Ovary (tissue), 9 donors: ENCODE data around the gene SETD2. TPM values are rescaled to one million over a fixed set of nuclear protein-coding genes. Genes with fewer than 3 reads are reported as not detected.
"Not testable (repeated sequence)": the region's sequence is repeated elsewhere in the genome, so short reads cannot be mapped to it uniquely, and the experiment has no call there.

Source experiments
- DNase-seq, 5 donors: peaks; one replicate each; pipeline ENCODE4 v3.0.0-alpha.2; 2019 to 2020
- H3K27ac ChIP-seq, 2 donors: fragments of 200-600 bp; one replicate each; pipeline versions ENCODE4 v1.5.1 to v1.8.0; 2019 to 2022
- H3K27me3 ChIP-seq: fragments of 200-600 bp; one replicate; pipeline ENCODE4 v1.8.0; 2022
- H3K36me3 ChIP-seq: fragments of 200-600 bp; sonication (generic); one replicate; pipeline ENCODE4 v1.5.1; 2019
- H3K4me1 ChIP-seq: one replicate; pipeline ENCODE4 v1.8.1; 2013; ENCODE audit warnings: mild to moderate bottlenecking, moderate library complexity; ENCODE audit not compliant: insufficient read depth
- H3K4me3 ChIP-seq: fragments of 200-600 bp; sonication (generic); one replicate; pipeline ENCODE4 v1.5.1; 2017
- H3K9me3 ChIP-seq, 2 donors: fragments of 200-600 bp in 1 of 2; sonication (generic) in 1 of 2; one replicate each; pipeline versions ENCODE4 v1.5.1 to v1.8.1; 2013 to 2019; ENCODE audit warnings: mild to moderate bottlenecking in 1 of 2, moderate library complexity in 1 of 2
- EP300 ChIP-seq: sonication (generic); formaldehyde crosslinking; IDR thresholded peaks from one replicate; pipeline ENCODE4 v1.6.1; 2017; ENCODE audit warnings: antibody characterized with exemption
- POLR2A ChIP-seq: fragments of 450-650 bp; IDR thresholded peaks from one replicate; pipeline ENCODE4 v1.6.1; 2017; ENCODE audit warnings: antibody characterized with exemption, mild to moderate bottlenecking, moderate library complexity
- WGBS, 3 donors: extraction: QIAGEN DNeasy Blood & Tissue Kit in 1 of 3; methylation state at CpG; one replicate each; pipeline versions ENCODE4 v1.1.5 to v1.1.7; 2013 to 2017; 5-methylcytosine and 5-hydroxymethylcytosine counted together
- intact Hi-C, 4 donors: fragments of 100-400 bp; cut with DNase I; formaldehyde crosslinking; loops; one replicate each; pipeline versions ENCODE4 v1.11.0 to v1.15.1; 2022 to 2023
- polyA plus RNA-seq, 2 donors: library from polyadenylated mRNA; stranded (reverse); fragments of 200-250 nt in 1 of 2; fragments of 350-450 nt in 1 of 2; fragmentation: Illumina TruSeq in 1 of 2; extraction: RNeasy Lipid Tissue Mini Kit (QIAGEN cat#74804) in 1 of 2; gene quantifications; one replicate each; pipeline ENCODE4 v1.2.3, GENCODE V29; 2013 to 2014
- total RNA-seq, 7 donors: library from RNA; depleted of rRNA in 2 of 7; stranded (reverse); fragments of >200 nt in 2 of 7; fragmentation: NEBNext Ultra II Directional in 3 of 7; extraction: Animal tissue kit (Norgen Biotek cat#: 25700) in 3 of 7; gene quantifications; one replicate each; pipeline versions ENCODE4 v1.1.0 to v1.2.4, GENCODE V29; 2016 to 2023
- TF ChIP-seq, protein P1 (sequence below), 3 donors: fragments of 450-650 bp in 2 of 3; fragments of 200-600 bp in 1 of 3; IDR thresholded peaks; one replicate each; pipeline versions ENCODE4 v1.5.1 to v1.8.0; 2016 to 2022; ENCODE audit warnings: antibody characterized with exemption in 3 of 3, mild to moderate bottlenecking in 1 of 3
- donor health status: DM: no; HTN: no; CAD: no; lungs with moderate emphysema.
- donor health status: DM: no; HTN: no; CAD: no.
- donor health status: Bipolar disorder and iron deficiency.
- donor health status: DM: yes; HTN: yes; CAD: no.
- donor health status: DM: no; HTN: no; CAD: no.
- donor health status: DM: yes; HTN: yes; CAD: no.

Gene SETD2
- total and polyA plus RNA-seq, 9 donors = 22.9 to 62.9 (median 49.2) TPM

DNA sequence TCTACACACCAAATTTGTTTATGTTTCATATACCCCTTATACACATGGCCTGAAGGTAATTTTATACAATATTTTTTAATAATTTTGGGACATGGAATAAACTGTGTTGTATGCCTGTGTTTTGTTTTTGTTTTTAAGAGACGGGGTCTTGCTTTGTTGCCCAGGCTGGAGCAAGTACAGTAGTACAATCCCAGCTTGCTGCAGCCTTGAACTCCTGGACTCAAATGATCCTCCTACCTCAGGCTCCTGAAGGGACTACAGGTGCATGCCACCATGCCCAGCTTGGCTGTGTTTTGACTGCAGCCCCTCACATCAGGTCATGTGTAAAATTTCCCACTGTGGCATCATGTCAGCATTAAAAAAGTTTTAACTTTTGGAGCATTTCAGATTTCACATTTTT, 18.6 kb downstream of the SETD2 start:
- 66 to 88% (median 81%) methylated on average over 1 of the region's 1 CpG for WGBS, 3 donors
- intact Hi-C loops = no loop called here
- no peaks in the 10 kb centered on the region for H3K36me3 ChIP-seq
- H3K4me3 ChIP-seq = no peak overlapping the region
- no peak for DNase-seq
- peaks cover 12% of the 10 kb centered on the region for H3K4me1 ChIP-seq
- no peaks in the 10 kb centered on the region for H3K27me3 ChIP-seq
- TF ChIP-seq POLR2A (no peak), EP300 (no peak)
- TF ChIP-seq, protein P1, sequence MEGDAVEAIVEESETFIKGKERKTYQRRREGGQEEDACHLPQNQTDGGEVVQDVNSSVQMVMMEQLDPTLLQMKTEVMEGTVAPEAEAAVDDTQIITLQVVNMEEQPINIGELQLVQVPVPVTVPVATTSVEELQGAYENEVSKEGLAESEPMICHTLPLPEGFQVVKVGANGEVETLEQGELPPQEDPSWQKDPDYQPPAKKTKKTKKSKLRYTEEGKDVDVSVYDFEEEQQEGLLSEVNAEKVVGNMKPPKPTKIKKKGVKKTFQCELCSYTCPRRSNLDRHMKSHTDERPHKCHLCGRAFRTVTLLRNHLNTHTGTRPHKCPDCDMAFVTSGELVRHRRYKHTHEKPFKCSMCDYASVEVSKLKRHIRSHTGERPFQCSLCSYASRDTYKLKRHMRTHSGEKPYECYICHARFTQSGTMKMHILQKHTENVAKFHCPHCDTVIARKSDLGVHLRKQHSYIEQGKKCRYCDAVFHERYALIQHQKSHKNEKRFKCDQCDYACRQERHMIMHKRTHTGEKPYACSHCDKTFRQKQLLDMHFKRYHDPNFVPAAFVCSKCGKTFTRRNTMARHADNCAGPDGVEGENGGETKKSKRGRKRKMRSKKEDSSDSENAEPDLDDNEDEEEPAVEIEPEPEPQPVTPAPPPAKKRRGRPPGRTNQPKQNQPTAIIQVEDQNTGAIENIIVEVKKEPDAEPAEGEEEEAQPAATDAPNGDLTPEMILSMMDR (IDR thresholded peaks at IDR 0.05) = no peak
- H3K27ac ChIP-seq = no peak overlapping the region
- no peaks in the 10 kb centered on the region for H3K9me3 ChIP-seq

DNA sequence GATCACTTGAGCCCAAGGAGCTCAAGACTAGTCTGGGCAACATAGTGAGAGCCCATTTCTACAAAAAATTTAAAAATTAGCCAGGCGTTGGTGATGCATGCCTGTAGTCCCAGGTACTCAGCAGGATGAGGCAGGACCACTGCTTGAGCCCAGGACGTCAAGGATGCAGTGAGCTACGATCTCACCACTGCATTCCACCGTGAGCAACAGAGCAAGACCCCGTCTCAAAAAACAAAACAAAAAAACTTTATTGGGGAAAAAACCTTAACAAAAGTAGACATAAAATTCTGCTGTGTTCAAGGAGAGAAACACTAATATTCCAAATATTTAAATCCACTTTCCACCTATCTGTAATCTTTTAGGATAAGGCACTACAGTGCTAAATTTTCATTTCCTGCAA, 20.8 kb downstream of the SETD2 start:
- H3K27me3 ChIP-seq = no peaks in the 10 kb centered on the region
- WGBS, 3 donors = 77 to 89% (median 83%) methylated on average over 5 of the region's 5 CpGs

DNA sequence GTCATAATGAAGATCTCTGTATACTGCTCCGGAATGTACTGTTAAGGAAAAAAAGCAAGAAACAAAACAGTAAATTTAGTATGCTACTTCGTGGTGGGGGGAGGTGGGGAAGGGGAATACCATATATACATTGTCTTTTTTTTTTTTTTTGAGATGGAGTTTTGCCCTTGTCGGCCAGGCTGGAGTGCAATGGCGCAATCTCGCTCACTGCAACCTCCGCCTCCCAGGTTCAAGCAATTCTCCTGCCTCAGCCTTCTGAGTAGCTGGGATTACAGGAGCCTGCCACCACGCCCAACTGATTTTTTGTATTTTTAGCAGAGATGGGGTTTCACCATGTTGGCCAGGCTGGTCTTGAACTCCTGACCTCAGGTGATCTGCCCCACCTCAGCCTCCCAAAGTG, 21.4 kb downstream of the SETD2 start:
- H3K36me3 ChIP-seq, H3K9me3 ChIP-seq, H3K4me1 ChIP-seq, H3K4me3 ChIP-seq, intact Hi-C loops, DNase-seq, H3K27ac ChIP-seq, H3K27me3 ChIP-seq: not testable (repeated sequence)
- WGBS, 3 donors = 82 to 90% (median 85%) methylated on average over 7 of the region's 7 CpGs

More for the DNA sequence above, 20.8 kb downstream of the SETD2 start:
- H3K9me3 ChIP-seq = no peaks in the 10 kb centered on the region
- no peak overlapping the region for H3K4me3 ChIP-seq
- intact Hi-C loops = no loop called here
- DNase-seq = no peak
- no peak overlapping the region for H3K27ac ChIP-seq
- H3K36me3 ChIP-seq = no peaks in the 10 kb centered on the region
- H3K4me1 ChIP-seq = peaks cover 9% of the 10 kb centered on the region
- TF ChIP-seq POLR2A (no peak), EP300 (no peak)

DNA sequence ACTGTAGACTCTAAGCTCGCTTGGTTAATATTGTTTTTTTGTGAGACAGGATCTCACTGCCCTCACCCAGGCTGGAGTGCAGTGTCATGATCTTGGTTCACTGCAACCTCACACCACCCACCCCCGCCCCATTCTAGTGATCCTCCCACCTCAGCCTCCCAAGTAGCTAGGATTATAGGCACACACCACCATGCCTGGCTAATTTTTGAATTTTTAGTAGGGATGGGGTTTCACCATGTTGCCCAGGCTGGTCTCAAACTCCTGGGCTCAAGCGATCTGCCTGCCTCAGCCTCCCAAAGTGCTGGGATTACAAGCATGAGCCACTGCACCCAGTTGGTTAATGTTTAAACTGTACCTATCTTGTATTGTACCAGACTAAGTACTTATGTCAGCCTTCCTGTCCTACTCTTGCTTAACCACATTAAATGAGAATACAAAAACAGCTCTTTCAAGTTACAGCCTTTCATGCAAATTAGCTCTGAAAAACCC, 22.9 kb downstream of the SETD2 start:
- DNase-seq, H3K9me3 ChIP-seq, H3K27ac ChIP-seq, H3K36me3 ChIP-seq, intact Hi-C loops, H3K4me3 ChIP-seq, H3K27me3 ChIP-seq: not testable (repeated sequence)
- WGBS, 3 donors = 82 to 91% (median 86%) methylated on average over 3 of the region's 3 CpGs
- H3K4me1 ChIP-seq = peaks cover 12% of the 10 kb centered on the region

DNA sequence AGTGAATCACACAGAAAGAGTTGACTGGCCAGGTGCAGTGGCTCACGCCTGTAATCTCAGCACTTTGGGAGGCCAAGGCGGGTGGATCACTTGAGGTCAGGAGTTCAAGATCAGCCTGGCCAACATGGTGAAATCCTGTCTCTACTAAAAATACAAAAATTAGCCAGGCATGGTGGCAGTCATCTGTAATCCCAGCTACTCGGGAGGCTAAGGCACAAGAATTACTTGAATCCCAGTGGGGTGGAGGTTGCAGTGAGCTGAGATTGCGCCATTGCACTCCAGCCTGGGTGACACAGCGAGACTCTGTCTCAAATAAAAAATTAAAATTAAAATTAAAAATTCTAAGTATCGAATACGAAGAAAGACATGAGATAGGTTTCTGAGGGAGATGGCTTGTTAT, 23.4 kb downstream of the SETD2 start:
- DNase-seq, H3K27ac ChIP-seq, H3K4me3 ChIP-seq, H3K36me3 ChIP-seq, H3K27me3 ChIP-seq, intact Hi-C loops, H3K9me3 ChIP-seq: not testable (repeated sequence)
- peaks cover 12% of the 10 kb centered on the region for H3K4me1 ChIP-seq
- WGBS, 3 donors = 68 to 72% (median 71%) methylated on average over 7 of the region's 7 CpGs

DNA sequence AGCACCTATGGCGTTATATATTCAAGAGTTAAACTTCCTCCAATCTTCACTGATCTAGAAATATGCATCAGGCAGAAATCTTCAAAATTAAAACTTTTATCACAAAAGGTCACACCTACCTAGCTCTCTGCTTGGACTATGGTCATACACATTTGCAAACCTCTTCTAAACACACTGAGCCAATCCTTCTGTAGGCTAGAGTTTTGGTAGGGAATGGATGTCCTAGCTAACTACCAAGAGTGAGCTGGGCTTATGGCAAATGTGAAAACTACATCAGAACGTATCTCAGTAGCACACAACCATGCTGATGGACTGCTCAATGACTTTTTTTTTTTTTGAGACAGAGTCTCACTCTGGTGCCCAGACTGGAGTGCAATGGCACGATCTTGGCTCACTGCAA, 29.6 kb downstream of the SETD2 start:
- peaks cover 8% of the 10 kb centered on the region for H3K4me1 ChIP-seq
- intact Hi-C loops = no loop called here
- no peak overlapping the region for H3K27ac ChIP-seq

DNA sequence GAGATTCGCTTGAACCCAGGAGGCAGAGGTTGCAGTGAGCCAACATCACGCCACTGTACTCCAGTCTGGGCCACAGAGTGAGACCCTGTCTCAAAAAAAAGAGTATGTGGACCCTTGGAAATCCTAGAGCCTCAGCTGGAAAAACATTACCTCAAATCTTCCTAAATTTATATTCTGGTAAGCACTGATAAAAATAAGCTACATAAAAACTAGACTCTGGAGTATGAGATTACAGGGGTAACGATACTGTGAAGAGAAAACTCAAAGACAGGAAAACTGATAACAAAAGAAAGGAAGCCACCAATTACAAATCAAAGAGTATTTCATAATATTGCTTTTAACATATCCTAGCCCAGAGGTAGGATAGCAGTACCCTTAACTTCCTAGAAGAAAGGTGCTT, 30.3 kb downstream of the SETD2 start:
- Histone ChIP-seq H3K4me3 (no peak overlapping the region), H3K9me3 (no peaks in the 10 kb centered on the region), H3K27ac (no peak overlapping the region), H3K36me3 (no peaks in the 10 kb centered on the region), H3K27me3 (no peaks in the 10 kb centered on the region), H3K4me1 (peaks cover 8% of the 10 kb centered on the region)
- no peak for DNase-seq
- intact Hi-C loops = no loop called here
- TF ChIP-seq, protein P1 (IDR thresholded peaks at IDR 0.05) = no peak
- TF ChIP-seq POLR2A (no peak), EP300 (no peak)
- 66 to 87% (median 85%) methylated on average over 3 of the region's 3 CpGs for WGBS, 3 donors

More for the DNA sequence above, 29.6 kb downstream of the SETD2 start:
- WGBS, 3 donors = 83 to 92% (median 88%) methylated on average over 3 of the region's 3 CpGs
- no peaks in the 10 kb centered on the region for H3K9me3 ChIP-seq
- no peaks in the 10 kb centered on the region for H3K36me3 ChIP-seq
- H3K27me3 ChIP-seq = no peaks in the 10 kb centered on the region
- no peak for TF ChIP-seq POLR2A
- no peak overlapping the region for H3K4me3 ChIP-seq
- DNase-seq = no peak
